Measurements from ENCODE around the gene PPM1D. TPM values are rescaled to one million over a fixed set of nuclear protein-coding genes. Genes with fewer than 3 reads are reported as not detected.

PPM1D gene
- total and polyA plus RNA-seq, 2 experiments from 2014 or later, result 7.9 to 8.1 TPM

DNA sequence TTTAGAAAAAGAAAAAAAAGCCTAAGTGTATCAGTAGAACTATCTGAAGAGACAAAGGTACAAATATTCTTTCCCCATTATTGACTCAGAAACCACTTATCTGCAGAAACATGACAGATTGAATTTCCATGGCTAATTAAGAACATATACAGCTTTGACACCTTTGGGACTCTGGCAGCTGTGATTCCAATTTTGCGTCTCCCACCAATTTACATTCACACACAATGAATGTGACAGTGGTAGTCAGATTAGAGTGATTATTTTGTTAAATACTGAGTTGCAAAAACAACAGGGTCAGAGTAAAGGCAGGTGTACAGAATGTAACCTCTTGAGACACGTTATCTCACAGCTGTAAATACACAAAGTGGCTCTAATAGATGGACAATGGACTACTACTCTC, 5.3 kb upstream of the PPM1D start:
- H4K20me1 ChIP-seq (ENCODE audit: insufficient read depth), result no peaks in the 10 kb centered on the region
- H3K27ac ChIP-seq, result no peak overlapping the region
- H3F3A ChIP-seq (ENCODE audit: insufficient read depth), result peaks cover 12% of the 10 kb centered on the region
- no peaks in the 10 kb centered on the region for H3K79me2 ChIP-seq (ENCODE audit: insufficient read depth)
- no peak overlapping the region for H3K4me3 ChIP-seq
- TF ChIP-seq EZH2phosphoT487 (IDR thresholded peaks at IDR 0.05; ENCODE audit: insufficient read depth, low read depth) (no peak), EZH2 (IDR thresholded peaks at IDR 0.05; ENCODE audit: insufficient read depth, poor library complexity, severe bottlenecking) (no peak)
- peaks cover 5% of the 10 kb centered on the region; the same call in 1 of the 2 replicates for H3K4me1 ChIP-seq (ENCODE audit: insufficient read depth)
- no peaks in the 10 kb centered on the region for H3K9me3 ChIP-seq (ENCODE audit: low read depth)
- no peak overlapping the region for H2AFZ ChIP-seq
- no peaks in the 10 kb centered on the region for H3K36me3 ChIP-seq (ENCODE audit: low read depth)
- in situ Hi-C loops (cut with MboI), result no loop called here
- no peak overlapping the region for H3K4me2 ChIP-seq (ENCODE audit: unreplicated experiment)
- no peak for DNase-seq
- H3K9ac ChIP-seq, result no peak overlapping the region
- WGBS, 2 experiments (ENCODE audit: low coverage in 1 of 2, low lambda C conversion rate in 2 of 2, missing lambda C conversion rate in 2 of 2), result 96 to 99% methylated on average over 2 of the region's 2 CpGs
- no peaks in the 10 kb centered on the region for H3K9me2 ChIP-seq (ENCODE audit: insufficient read depth)
- no peaks in the 10 kb centered on the region for H3K27me3 ChIP-seq (replicated peaks; ENCODE audit: insufficient read depth)

DNA sequence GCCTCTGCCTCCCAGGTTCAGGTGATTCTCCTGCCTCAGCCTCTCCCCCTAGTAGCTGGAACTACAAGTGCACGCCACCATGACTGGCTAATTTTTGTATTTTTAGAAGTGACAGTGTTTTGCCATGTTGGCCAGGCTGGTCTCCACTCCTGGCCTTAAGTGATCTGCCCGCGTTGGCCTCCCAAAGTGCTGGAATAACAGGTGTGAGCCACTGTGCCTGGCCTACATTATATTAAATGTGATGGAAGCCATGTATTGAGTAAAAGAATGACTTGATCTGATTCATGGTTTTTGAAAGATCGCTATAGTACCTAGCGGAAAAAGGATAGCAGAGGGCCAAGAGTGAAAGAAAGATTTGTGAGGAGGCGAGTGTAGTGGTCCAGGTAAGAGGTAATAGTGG, 2.7 kb upstream of the PPM1D start:
- 90 to 93% methylated on average over 6 of the region's 6 CpGs for WGBS, 2 experiments (ENCODE audit: low coverage in 1 of 2, low lambda C conversion rate in 2 of 2, missing lambda C conversion rate in 2 of 2)
- H3K4me3 ChIP-seq, result no peak overlapping the region
- H3K9me2 ChIP-seq (ENCODE audit: insufficient read depth), result no peaks in the 10 kb centered on the region
- no peaks in the 10 kb centered on the region for H3K9me3 ChIP-seq (ENCODE audit: low read depth)
- H3K79me2 ChIP-seq (ENCODE audit: insufficient read depth), result peaks cover 21% of the 10 kb centered on the region
- no peaks in the 10 kb centered on the region for H3K36me3 ChIP-seq (ENCODE audit: low read depth)
- peaks cover 22% of the 10 kb centered on the region for H3F3A ChIP-seq (ENCODE audit: insufficient read depth)
- peaks cover 5% of the 10 kb centered on the region; the same call in 1 of the 2 replicates for H3K4me1 ChIP-seq (ENCODE audit: insufficient read depth)
- no peaks in the 10 kb centered on the region for H3K27me3 ChIP-seq (replicated peaks; ENCODE audit: insufficient read depth)
- no peak overlapping the region for H3K27ac ChIP-seq
- no peaks in the 10 kb centered on the region; the same call in 1 of the 2 replicates for H4K20me1 ChIP-seq (ENCODE audit: insufficient read depth)
- H3K4me2 ChIP-seq (ENCODE audit: unreplicated experiment), result no peak overlapping the region
- DNase-seq, result no peak
- no peak overlapping the region for H3K9ac ChIP-seq
- no peak overlapping the region for H2AFZ ChIP-seq
- in situ Hi-C loops (cut with MboI), result no loop called here
- TF ChIP-seq EZH2phosphoT487 (IDR thresholded peaks at IDR 0.05; ENCODE audit: insufficient read depth, low read depth) (no peak), EZH2 (IDR thresholded peaks at IDR 0.05; ENCODE audit: insufficient read depth, poor library complexity, severe bottlenecking) (no peak)

DNA sequence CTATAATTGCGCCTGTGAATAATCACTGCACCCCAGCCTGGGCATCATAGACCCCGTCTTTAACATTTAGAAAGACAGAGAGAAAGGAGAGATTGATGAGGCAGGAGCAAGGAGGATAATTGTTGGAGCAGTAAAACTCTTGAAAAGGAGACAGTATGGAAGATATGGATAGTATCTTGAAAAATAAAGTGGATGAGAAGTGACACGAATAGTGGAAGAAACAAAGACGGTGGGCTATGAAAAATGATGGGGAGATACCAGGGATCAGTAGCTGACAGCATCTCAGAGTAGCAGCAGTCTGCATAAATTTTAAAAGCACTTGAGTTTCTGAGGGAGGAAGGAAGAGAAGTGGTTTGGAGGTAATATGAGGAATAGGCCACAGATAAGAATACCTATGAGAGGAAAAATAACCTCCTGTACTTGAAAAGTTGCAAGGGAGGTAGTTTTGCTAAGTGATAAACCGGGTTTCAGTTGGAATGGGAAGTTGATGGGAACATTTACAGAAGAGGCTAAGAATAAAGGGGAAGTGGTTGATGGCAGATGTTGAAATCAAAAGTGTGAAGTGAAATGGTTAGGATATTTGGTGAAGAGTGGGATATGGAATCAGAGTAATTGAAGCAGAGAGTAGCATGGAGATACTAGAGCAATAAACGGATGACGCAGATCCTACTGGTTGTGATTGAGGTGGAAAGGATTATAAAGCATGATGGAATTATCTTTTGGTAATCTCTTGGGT, 1.8 kb upstream of the PPM1D start:
- Histone ChIP-seq H3K9me3 (ENCODE audit: low read depth) (no peaks in the 10 kb centered on the region), H3K4me2 (ENCODE audit: unreplicated experiment) (peak overlapping the region; percentile 91), H3F3A (ENCODE audit: insufficient read depth) (peaks cover 29% of the 10 kb centered on the region), H3K27ac (no peak overlapping the region), H2AFZ (peak overlapping the region; percentile 98; the same call in 1 of the 2 replicates), H3K27me3 (replicated peaks; ENCODE audit: insufficient read depth) (no peaks in the 10 kb centered on the region), H3K4me1 (ENCODE audit: insufficient read depth) (peaks cover 9% of the 10 kb centered on the region; the same call in 1 of the 2 replicates), H3K36me3 (ENCODE audit: low read depth) (no peaks in the 10 kb centered on the region), H3K9ac (no peak overlapping the region), H4K20me1 (ENCODE audit: insufficient read depth) (no peaks in the 10 kb centered on the region; the same call in 1 of the 2 replicates), H3K79me2 (ENCODE audit: insufficient read depth) (peaks cover 30% of the 10 kb centered on the region), H3K9me2 (ENCODE audit: insufficient read depth) (no peaks in the 10 kb centered on the region), H3K4me3 (no peak overlapping the region)
- DNase-seq, result no peak
- TF ChIP-seq EZH2 (IDR thresholded peaks at IDR 0.05; ENCODE audit: insufficient read depth, poor library complexity, severe bottlenecking) (no peak), EZH2phosphoT487 (IDR thresholded peaks at IDR 0.05; ENCODE audit: insufficient read depth, low read depth) (no peak)
- 97 to 98% methylated on average over 7 of the region's 7 CpGs for WGBS, 2 experiments (ENCODE audit: low coverage in 1 of 2, low lambda C conversion rate in 2 of 2, missing lambda C conversion rate in 2 of 2)
- in situ Hi-C loops (cut with MboI), result no loop called here

DNA sequence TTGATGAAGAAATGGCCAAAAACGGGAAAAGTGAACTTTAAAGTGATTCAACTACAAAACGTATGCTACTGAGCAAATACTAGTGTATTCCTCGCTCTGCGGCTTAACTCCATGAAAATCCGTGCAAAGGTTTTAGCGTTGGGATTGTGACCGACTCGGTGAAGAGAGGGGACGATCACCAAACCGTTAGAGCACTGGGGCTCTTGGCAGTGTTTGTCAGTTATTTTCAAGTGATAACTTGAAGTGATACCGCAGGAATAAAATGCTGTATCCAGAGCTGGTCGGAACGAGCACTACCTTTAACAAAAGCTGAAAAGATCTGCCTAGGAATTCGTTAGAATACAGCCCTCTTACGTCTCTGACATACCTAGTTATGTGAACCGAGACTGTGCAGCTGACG, 773 bp upstream of the PPM1D start:
- H3F3A ChIP-seq (ENCODE audit: insufficient read depth), result peaks cover 35% of the 10 kb centered on the region
- H3K4me1 ChIP-seq (ENCODE audit: insufficient read depth), result peaks cover 19% of the 10 kb centered on the region
- in situ Hi-C loops (cut with MboI), result no loop called here
- 2% methylated on average over 17 of the region's 17 CpGs for WGBS, 2 experiments (ENCODE audit: low coverage in 1 of 2, low lambda C conversion rate in 2 of 2, missing lambda C conversion rate in 2 of 2)
- H3K4me3 ChIP-seq, result peak overlapping the region; percentile 96
- H3K4me2 ChIP-seq (ENCODE audit: unreplicated experiment), result peak overlapping the region; percentile 91
- peak overlapping the region; percentile 88 for H3K27ac ChIP-seq
- H3K9me3 ChIP-seq (ENCODE audit: low read depth), result no peaks in the 10 kb centered on the region
- H3K9ac ChIP-seq, result peak overlapping the region; percentile 93
- H2AFZ ChIP-seq, result peak overlapping the region; percentile 98
- TF ChIP-seq EZH2phosphoT487 (IDR thresholded peaks at IDR 0.05; ENCODE audit: insufficient read depth, low read depth) (no peak), EZH2 (IDR thresholded peaks at IDR 0.05; ENCODE audit: insufficient read depth, poor library complexity, severe bottlenecking) (no peak)
- peaks cover 4% of the 10 kb centered on the region; the same call in 1 of the 2 replicates for H4K20me1 ChIP-seq (ENCODE audit: insufficient read depth)
- no peaks in the 10 kb centered on the region for H3K36me3 ChIP-seq (ENCODE audit: low read depth)
- DNase-seq, result no peak
- H3K27me3 ChIP-seq (replicated peaks; ENCODE audit: insufficient read depth), result no peaks in the 10 kb centered on the region
- peaks cover 40% of the 10 kb centered on the region for H3K79me2 ChIP-seq (ENCODE audit: insufficient read depth)
- no peaks in the 10 kb centered on the region for H3K9me2 ChIP-seq (ENCODE audit: insufficient read depth)
